ENCODE measurements around the gene PPP2R1A. TPM values are rescaled to one million over a fixed set of nuclear protein-coding genes. Genes with fewer than 3 reads are reported as not detected.
A peak's percentile ranks its signal among the peaks of the same experiment; 100 is the strongest.

PPP2R1A gene
- total and polyA plus RNA-seq, 10 donors, result 81.1 to 200 (median 171) TPM

- TF ChIP-seq CTCF (IDR thresholded peaks at IDR 0.05 in 8 of 11, conservative IDR thresholded peaks at IDR 0.05 in 3 of 11) (peak in 1 of 11 experiments; percentile 13), POLR2AphosphoS5 (IDR thresholded peaks at IDR 0.05) (peak; percentile 76 to 80 (median 78)), POLR2A (IDR thresholded peaks at IDR 0.05) (no peak)
- H3K4me1 ChIP-seq, result peaks cover 0 to 30% (median 25%) of the 10 kb centered on the region in 6 donors
- intact Hi-C loops (cut with DNase I; ENCODE audit: low total_unique reads), result no loop called here
- peaks cover 0 to 5% (median 0%) of the 10 kb centered on the region in 8 donors for H3K9me3 ChIP-seq
- peak within 1 kb of the TSS; percentile 56 to 89 (median 78) for H3K4me3 ChIP-seq
- DNase-seq, result peak; percentile 96
- peak within 1 kb of the TSS; percentile 85 to 94 (median 91) for H3K27ac ChIP-seq
- WGBS, 5 donors, result 6 to 9% (median 8%) methylated on average over 35 to 37 of the region's 37 CpGs
- H3K27me3 ChIP-seq (replicated peaks in 1 of 7), result no peaks in the 10 kb centered on the region
- peaks cover 0 to 31% (median 23%) of the 10 kb centered on the region in 6 donors for H3K36me3 ChIP-seq
Measured at GRCh38 chr19:52171321-52172169, 18.3 kb upstream of the PPP2R1A start, which contains the start of gene ZNF836. Gene ZNF836 (minus strand): TSS chr19:52171621. CDS start chr19:52168072, 3,549 bp downstream.

GRCh38 chr19:52172347-52172746, 17.5 kb upstream of the PPP2R1A start:
- TF ChIP-seq POLR2A (IDR thresholded peaks at IDR 0.05) (no peak), CTCF (IDR thresholded peaks at IDR 0.05 in 8 of 11, conservative IDR thresholded peaks at IDR 0.05 in 3 of 11) (no peak)
- H3K27ac ChIP-seq, result peak overlapping the region in 7 of 8 donors; percentile 85 to 94 (median 91)
- H3K27me3 ChIP-seq (replicated peaks in 1 of 7), result no peaks in the 10 kb centered on the region
- H3K36me3 ChIP-seq, result peaks cover 0 to 23% (median 15%) of the 10 kb centered on the region in 6 donors
- no peak for DNase-seq
- intact Hi-C loops (cut with DNase I; ENCODE audit: low total_unique reads), result no loop called here
- no peaks in the 10 kb centered on the region for H3K9me3 ChIP-seq
- peak overlapping the region in 2 of 8 donors; percentile 83 to 89 for H3K4me3 ChIP-seq
- 96 to 100% (median 100%) methylated on average over 1 of the region's 1 CpG for WGBS, 5 donors
- peaks cover 0 to 30% (median 25%) of the 10 kb centered on the region in 6 donors for H3K4me1 ChIP-seq

GRCh38 chr19:52176574-52176973, 13.3 kb upstream of the PPP2R1A start:
- intact Hi-C loops (cut with DNase I; ENCODE audit: low total_unique reads), result no loop called here
- Histone ChIP-seq H3K9me3 (no peaks in the 10 kb centered on the region), H3K36me3 (no peaks in the 10 kb centered on the region), H3K27ac (peak overlapping the region in 1 of 8 donors; percentile 40), H3K4me1 (peaks cover 0 to 9% (median 7%) of the 10 kb centered on the region in 6 donors), H3K4me3 (no peak overlapping the region), H3K27me3 (replicated peaks in 1 of 7) (no peaks in the 10 kb centered on the region)
- WGBS, 5 donors, result 71 to 89% (median 82%) methylated on average over 10 of the region's 10 CpGs
- TF ChIP-seq POLR2A (IDR thresholded peaks at IDR 0.05), result no peak
- TF ChIP-seq CTCF (IDR thresholded peaks at IDR 0.05 in 8 of 11, conservative IDR thresholded peaks at IDR 0.05 in 3 of 11), result no peak
- TF ChIP-seq POLR2AphosphoS5 (IDR thresholded peaks at IDR 0.05), result no peak
- DNase-seq, result no peak

GRCh38 chr19:52187407-52187806, 2.4 kb upstream of the PPP2R1A start:
- TF ChIP-seq POLR2A (IDR thresholded peaks at IDR 0.05), result no peak
- no peak for TF ChIP-seq CTCF (IDR thresholded peaks at IDR 0.05 in 8 of 11, conservative IDR thresholded peaks at IDR 0.05 in 3 of 11)
- TF ChIP-seq POLR2AphosphoS5 (IDR thresholded peaks at IDR 0.05), result no peak
- Histone ChIP-seq H3K4me3 (no peak overlapping the region), H3K36me3 (peaks cover 0 to 3% (median 0%) of the 10 kb centered on the region in 6 donors), H3K27ac (peak overlapping the region in 1 of 8 donors; percentile 99), H3K4me1 (peaks cover 22 to 32% (median 29%) of the 10 kb centered on the region in 6 donors), H3K9me3 (no peaks in the 10 kb centered on the region), H3K27me3 (replicated peaks in 1 of 7) (no peaks in the 10 kb centered on the region)
- no peak for DNase-seq
- WGBS, 5 donors, result 88 to 100% (median 96%) methylated on average over 1 of the region's 1 CpG
- intact Hi-C loops (cut with DNase I; ENCODE audit: low total_unique reads), result loop anchor here (5.0 kb wide), 1 partner anchor 45 kb away; no protein-coding TSS in a partner anchor

All from spleen (tissue), 11 donors.